NB4 (cell line): ENCODE results near the gene ALMS1.
"Not testable (repeated sequence)": the region's sequence is repeated elsewhere in the genome, so short reads cannot be mapped to it uniquely, and the experiment has no call there.

Experiments
- MAX ChIP-seq: IDR thresholded peaks from 2 replicates; pipeline ENCODE4 v1.6.1; 2011; ENCODE audit warnings: low read depth, low read length
- POLR2A ChIP-seq: IDR thresholded peaks from 2 replicates; pipeline ENCODE4 v1.6.1; 2011; ENCODE audit warnings: mild to moderate bottlenecking; ENCODE audit not compliant: insufficient read length; ENCODE audit errors: extremely low read depth
- TF ChIP-seq, protein P1 (sequence below): IDR thresholded peaks from one replicate; pipeline ENCODE4 v1.5.1; 2012; ENCODE audit warnings: low read depth, low read length

- TF ChIP-seq, protein P1, sequence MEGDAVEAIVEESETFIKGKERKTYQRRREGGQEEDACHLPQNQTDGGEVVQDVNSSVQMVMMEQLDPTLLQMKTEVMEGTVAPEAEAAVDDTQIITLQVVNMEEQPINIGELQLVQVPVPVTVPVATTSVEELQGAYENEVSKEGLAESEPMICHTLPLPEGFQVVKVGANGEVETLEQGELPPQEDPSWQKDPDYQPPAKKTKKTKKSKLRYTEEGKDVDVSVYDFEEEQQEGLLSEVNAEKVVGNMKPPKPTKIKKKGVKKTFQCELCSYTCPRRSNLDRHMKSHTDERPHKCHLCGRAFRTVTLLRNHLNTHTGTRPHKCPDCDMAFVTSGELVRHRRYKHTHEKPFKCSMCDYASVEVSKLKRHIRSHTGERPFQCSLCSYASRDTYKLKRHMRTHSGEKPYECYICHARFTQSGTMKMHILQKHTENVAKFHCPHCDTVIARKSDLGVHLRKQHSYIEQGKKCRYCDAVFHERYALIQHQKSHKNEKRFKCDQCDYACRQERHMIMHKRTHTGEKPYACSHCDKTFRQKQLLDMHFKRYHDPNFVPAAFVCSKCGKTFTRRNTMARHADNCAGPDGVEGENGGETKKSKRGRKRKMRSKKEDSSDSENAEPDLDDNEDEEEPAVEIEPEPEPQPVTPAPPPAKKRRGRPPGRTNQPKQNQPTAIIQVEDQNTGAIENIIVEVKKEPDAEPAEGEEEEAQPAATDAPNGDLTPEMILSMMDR, result not testable (repeated sequence)
- TF ChIP-seq POLR2A, MAX: not testable (repeated sequence)
Observed at GRCh38 chr2:73510470-73510869, 124.8 kb downstream of the ALMS1 start.
